Measurements from ENCODE around the gene ITPR2. TPM values are rescaled to one million over a fixed set of nuclear protein-coding genes. Genes with fewer than 3 reads are reported as not detected.

The ITPR2 gene
- polyA plus RNA-seq, 2 of the 4 experiments (the other 2 are of a cell fraction) = 3.1 to 8.1 TPM

DNA sequence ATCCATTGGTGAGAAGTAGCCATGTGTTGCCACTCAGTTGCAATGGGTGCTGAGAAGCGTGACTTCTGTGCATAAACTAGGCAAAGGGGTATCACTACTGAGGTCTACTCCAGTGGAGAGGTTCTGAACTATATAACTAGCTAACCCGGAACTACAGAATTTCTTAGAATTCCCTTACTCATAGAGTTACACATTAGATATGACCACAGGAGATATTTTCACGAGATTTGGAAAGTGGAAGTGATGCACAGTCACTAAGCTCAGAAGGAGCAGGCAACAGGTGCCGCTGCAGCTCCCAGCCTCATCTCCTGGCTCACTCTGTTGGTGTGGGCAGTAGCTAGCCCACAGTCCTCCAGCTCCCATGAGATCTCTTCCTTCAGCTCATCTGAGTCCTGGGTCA lies 501.0 kb downstream of the ITPR2 start:
- Histone ChIP-seq H3K4me1 (no peaks in the 10 kb centered on the region), H3K27ac (no peak overlapping the region), H3K4me2 (no peak overlapping the region), H3K9me3 (no peaks in the 10 kb centered on the region), H3K4me3 (no peak overlapping the region)
- no peak for TF ChIP-seq CHD2 (IDR thresholded peaks at IDR 0.05; ENCODE audit: low read length, partially characterized antibody)
- no peak for TF ChIP-seq RARB (CRISPR knock-in tag; IDR thresholded peaks at IDR 0.05)
- TF ChIP-seq, protein P1, sequence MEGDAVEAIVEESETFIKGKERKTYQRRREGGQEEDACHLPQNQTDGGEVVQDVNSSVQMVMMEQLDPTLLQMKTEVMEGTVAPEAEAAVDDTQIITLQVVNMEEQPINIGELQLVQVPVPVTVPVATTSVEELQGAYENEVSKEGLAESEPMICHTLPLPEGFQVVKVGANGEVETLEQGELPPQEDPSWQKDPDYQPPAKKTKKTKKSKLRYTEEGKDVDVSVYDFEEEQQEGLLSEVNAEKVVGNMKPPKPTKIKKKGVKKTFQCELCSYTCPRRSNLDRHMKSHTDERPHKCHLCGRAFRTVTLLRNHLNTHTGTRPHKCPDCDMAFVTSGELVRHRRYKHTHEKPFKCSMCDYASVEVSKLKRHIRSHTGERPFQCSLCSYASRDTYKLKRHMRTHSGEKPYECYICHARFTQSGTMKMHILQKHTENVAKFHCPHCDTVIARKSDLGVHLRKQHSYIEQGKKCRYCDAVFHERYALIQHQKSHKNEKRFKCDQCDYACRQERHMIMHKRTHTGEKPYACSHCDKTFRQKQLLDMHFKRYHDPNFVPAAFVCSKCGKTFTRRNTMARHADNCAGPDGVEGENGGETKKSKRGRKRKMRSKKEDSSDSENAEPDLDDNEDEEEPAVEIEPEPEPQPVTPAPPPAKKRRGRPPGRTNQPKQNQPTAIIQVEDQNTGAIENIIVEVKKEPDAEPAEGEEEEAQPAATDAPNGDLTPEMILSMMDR (IDR thresholded peaks at IDR 0.05) = no peak
- TF ChIP-seq FOSB (CRISPR knock-in tag; IDR thresholded peaks at IDR 0.05) = no peak
- TF ChIP-seq KDM1A (IDR thresholded peaks at IDR 0.05; ENCODE audit: low read depth) = no peak
- no peak for TF ChIP-seq POLR2AphosphoS2 (conservative IDR thresholded peaks at IDR 0.05; ENCODE audit: low read length)
- TF ChIP-seq RAD21 (conservative IDR thresholded peaks at IDR 0.05 in 1 of 2, IDR thresholded peaks at IDR 0.05 in 1 of 2) = no peak
- no peak for TF ChIP-seq ZFP36 (IDR thresholded peaks at IDR 0.05; ENCODE audit: borderline replicate concordance, partially characterized antibody)
- TF ChIP-seq EHF (CRISPR knock-in tag; IDR thresholded peaks at IDR 0.05) = no peak
- no peak for TF ChIP-seq HOXA7 (CRISPR knock-in tag; IDR thresholded peaks at IDR 0.05)
- no peak for TF ChIP-seq POLR2A (IDR thresholded peaks at IDR 0.05; ENCODE audit: low read length)
- no peak for TF ChIP-seq MYC (IDR thresholded peaks at IDR 0.05; ENCODE audit: borderline replicate concordance, low read length)
- no peak for TF ChIP-seq TP53 (CRISPR knock-in tag; IDR thresholded peaks at IDR 0.05)
- TF ChIP-seq, protein P2, sequence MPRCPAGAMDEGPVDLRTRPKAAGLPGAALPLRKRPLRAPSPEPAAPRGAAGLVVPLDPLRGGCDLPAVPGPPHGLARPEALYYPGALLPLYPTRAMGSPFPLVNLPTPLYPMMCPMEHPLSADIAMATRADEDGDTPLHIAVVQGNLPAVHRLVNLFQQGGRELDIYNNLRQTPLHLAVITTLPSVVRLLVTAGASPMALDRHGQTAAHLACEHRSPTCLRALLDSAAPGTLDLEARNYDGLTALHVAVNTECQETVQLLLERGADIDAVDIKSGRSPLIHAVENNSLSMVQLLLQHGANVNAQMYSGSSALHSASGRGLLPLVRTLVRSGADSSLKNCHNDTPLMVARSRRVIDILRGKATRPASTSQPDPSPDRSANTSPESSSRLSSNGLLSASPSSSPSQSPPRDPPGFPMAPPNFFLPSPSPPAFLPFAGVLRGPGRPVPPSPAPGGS (IDR thresholded peaks at IDR 0.05) = no peak
- TF ChIP-seq ESRRA (IDR thresholded peaks at IDR 0.05; ENCODE audit: borderline replicate concordance, low read length) = no peak
- TF ChIP-seq HES2 (IDR thresholded peaks at IDR 0.05) = no peak
- no peak for TF ChIP-seq NFE2L2 (conservative IDR thresholded peaks at IDR 0.05; ENCODE audit: low read length)
- 91% methylated on average over 4 of the region's 4 CpGs for WGBS (ENCODE audit: missing lambda C conversion rate)
- ChIA-PET CTCF (interaction anchor here (1.3 kb wide), 1 partner anchor 8 kb away, joined by 4 read pairs; no protein-coding TSS in a partner anchor), POLR2A (no interaction called here)
- DNase-seq (ENCODE audit: low read depth in 1 of 2, low spot score in 1 of 2) (no peak), FAIRE-seq (no peak), ATAC-seq (no peak)

DNA sequence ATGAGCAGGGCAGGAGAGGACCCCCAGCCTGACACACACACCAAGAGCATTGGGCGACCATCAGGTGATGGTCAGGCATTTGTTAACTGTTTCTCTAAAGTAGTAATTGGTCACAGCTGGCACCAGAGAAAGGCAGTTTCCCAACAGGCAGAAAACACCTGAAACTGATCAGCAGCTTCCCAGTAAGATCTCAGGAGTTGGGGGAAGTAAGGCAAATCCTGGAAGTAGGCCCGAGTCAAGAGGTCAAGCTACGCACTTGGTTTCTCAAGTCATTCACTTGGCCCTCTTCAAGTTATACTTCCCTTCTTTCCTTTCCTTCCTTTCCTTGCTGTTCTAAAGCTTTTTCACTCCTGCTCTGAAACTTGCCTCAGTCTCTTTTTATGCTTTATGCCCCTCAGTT lies 501.9 kb downstream of the ITPR2 start:
- CTCF ChIA-PET = interaction anchor here (1.3 kb wide), 1 partner anchor 9 kb away, joined by 4 read pairs; no protein-coding TSS in a partner anchor
- FAIRE-seq = no peak
- H3K4me2 ChIP-seq = no peak overlapping the region

More for the DNA sequence above, 501.9 kb downstream of the ITPR2 start:
- 82% methylated on average over 3 of the region's 3 CpGs for WGBS (ENCODE audit: missing lambda C conversion rate)
- H3K4me1 ChIP-seq = no peaks in the 10 kb centered on the region
- H3K9me3 ChIP-seq = no peaks in the 10 kb centered on the region
- TF ChIP-seq HOXB13 (CRISPR knock-in tag; IDR thresholded peaks at IDR 0.05; ENCODE audit: low read depth) = no peak
- no peak for TF ChIP-seq CHD4 (IDR thresholded peaks at IDR 0.05; ENCODE audit: borderline replicate concordance)
- no peak for TF ChIP-seq ZFP36 (IDR thresholded peaks at IDR 0.05; ENCODE audit: borderline replicate concordance, partially characterized antibody)
- TF ChIP-seq RARB (CRISPR knock-in tag; IDR thresholded peaks at IDR 0.05) = no peak
- TF ChIP-seq HEYL (CRISPR knock-in tag; IDR thresholded peaks at IDR 0.05) = no peak
- TF ChIP-seq FOSL2 (IDR thresholded peaks at IDR 0.05) = no peak
- TF ChIP-seq FOSL2 (CRISPR knock-in tag; IDR thresholded peaks at IDR 0.05) = no peak
- no peak for TF ChIP-seq CEBPB (IDR thresholded peaks at IDR 0.05)
- TF ChIP-seq, protein P3, sequence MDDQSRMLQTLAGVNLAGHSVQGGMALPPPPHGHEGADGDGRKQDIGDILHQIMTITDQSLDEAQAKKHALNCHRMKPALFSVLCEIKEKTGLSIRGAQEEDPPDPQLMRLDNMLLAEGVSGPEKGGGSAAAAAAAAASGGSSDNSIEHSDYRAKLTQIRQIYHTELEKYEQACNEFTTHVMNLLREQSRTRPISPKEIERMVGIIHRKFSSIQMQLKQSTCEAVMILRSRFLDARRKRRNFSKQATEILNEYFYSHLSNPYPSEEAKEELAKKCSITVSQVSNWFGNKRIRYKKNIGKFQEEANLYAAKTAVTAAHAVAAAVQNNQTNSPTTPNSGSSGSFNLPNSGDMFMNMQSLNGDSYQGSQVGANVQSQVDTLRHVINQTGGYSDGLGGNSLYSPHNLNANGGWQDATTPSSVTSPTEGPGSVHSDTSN (IDR thresholded peaks at IDR 0.05) = no peak
- TF ChIP-seq, protein P4, sequence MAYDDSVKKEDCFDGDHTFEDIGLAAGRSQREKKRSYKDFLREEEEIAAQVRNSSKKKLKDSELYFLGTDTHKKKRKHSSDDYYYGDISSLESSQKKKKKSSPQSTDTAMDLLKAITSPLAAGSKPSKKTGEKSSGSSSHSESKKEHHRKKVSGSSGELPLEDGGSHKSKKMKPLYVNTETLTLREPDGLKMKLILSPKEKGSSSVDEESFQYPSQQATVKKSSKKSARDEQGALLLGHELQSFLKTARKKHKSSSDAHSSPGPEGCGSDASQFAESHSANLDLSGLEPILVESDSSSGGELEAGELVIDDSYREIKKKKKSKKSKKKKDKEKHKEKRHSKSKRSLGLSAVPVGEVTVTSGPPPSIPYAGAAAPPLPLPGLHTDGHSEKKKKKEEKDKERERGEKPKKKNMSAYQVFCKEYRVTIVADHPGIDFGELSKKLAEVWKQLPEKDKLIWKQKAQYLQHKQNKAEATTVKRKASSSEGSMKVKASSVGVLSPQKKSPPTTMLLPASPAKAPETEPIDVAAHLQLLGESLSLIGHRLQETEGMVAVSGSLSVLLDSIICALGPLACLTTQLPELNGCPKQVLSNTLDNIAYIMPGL (CRISPR knock-in tag; IDR thresholded peaks at IDR 0.05; ENCODE audit: borderline replicate concordance) = no peak
- TF ChIP-seq MYC (IDR thresholded peaks at IDR 0.05; ENCODE audit: borderline replicate concordance, low read length) = no peak
- TF ChIP-seq FOXS1 (CRISPR knock-in tag; IDR thresholded peaks at IDR 0.05) = no peak
- TF ChIP-seq HDAC2 (IDR thresholded peaks at IDR 0.05) = no peak
- no peak for TF ChIP-seq CBX2 (IDR thresholded peaks at IDR 0.05; ENCODE audit: borderline replicate concordance, low read depth)
- no peak for TF ChIP-seq GATA3 (IDR thresholded peaks at IDR 0.05; ENCODE audit: borderline replicate concordance)
- TF ChIP-seq, protein P5, sequence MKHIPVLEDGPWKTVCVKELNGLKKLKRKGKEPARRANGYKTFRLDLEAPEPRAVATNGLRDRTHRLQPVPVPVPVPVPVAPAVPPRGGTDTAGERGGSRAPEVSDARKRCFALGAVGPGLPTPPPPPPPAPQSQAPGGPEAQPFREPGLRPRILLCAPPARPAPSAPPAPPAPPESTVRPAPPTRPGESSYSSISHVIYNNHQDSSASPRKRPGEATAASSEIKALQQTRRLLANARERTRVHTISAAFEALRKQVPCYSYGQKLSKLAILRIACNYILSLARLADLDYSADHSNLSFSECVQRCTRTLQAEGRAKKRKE (CRISPR knock-in tag; IDR thresholded peaks at IDR 0.05; ENCODE audit: low read depth) = no peak
- no peak for TF ChIP-seq TFCP2L1 (CRISPR knock-in tag; IDR thresholded peaks at IDR 0.05)
- no peak for TF ChIP-seq POLR2A (IDR thresholded peaks at IDR 0.05; ENCODE audit: low read length)
- H3K27ac ChIP-seq = no peak overlapping the region
- DNase-seq (ENCODE audit: low read depth in 1 of 2, low spot score in 1 of 2) (no peak), ATAC-seq (no peak)
- POLR2A ChIA-PET = no interaction called here
- no peak overlapping the region for H3K4me3 ChIP-seq

Measured in A549 (cell line).